ENCODE measurements around the gene CUL3. TPM values are rescaled to one million over a fixed set of nuclear protein-coding genes. Genes with fewer than 3 reads are reported as not detected.
"Not testable (repeated sequence)": the region's sequence is repeated elsewhere in the genome, so short reads cannot be mapped to it uniquely, and the experiment has no call there.

The CUL3 gene
- total and polyA plus RNA-seq, 2 experiments from 2014 or later: 66.4 to 79.0 TPM

GRCh38 chr2:224611938-224612337 lies 26.8 kb upstream of the CUL3 start:
- no peaks in the 10 kb centered on the region for H4K20me1 ChIP-seq (ENCODE audit: insufficient read depth, poor library complexity, severe bottlenecking)

GRCh38 chr2:224608104-224608503 lies 22.9 kb upstream of the CUL3 start:
- H3K4me2 ChIP-seq: no peak overlapping the region
- H3K9me3 ChIP-seq (ENCODE audit: low read depth): no peaks in the 10 kb centered on the region
- no peaks in the 10 kb centered on the region for H3K9me2 ChIP-seq (replicated peaks; ENCODE audit: insufficient read depth)
- no peak overlapping the region for H3K27ac ChIP-seq
- H2AFZ ChIP-seq: no peak overlapping the region
- H3K79me2 ChIP-seq: no peaks in the 10 kb centered on the region
- H3K36me3 ChIP-seq (replicated peaks; ENCODE audit: insufficient read depth, low read depth): no peaks in the 10 kb centered on the region
- H4K20me1 ChIP-seq (ENCODE audit: insufficient read depth, poor library complexity, severe bottlenecking): no peaks in the 10 kb centered on the region
- 57% methylated on average over 3 of the region's 3 CpGs for WGBS (ENCODE audit: low lambda C conversion rate, missing lambda C conversion rate)
- no peaks in the 10 kb centered on the region for H3K4me1 ChIP-seq (ENCODE audit: insufficient read depth)
- H3K4me3 ChIP-seq: no peak overlapping the region
- TF ChIP-seq EZH2 (IDR thresholded peaks at IDR 0.05; ENCODE audit: borderline replicate concordance) (no peak), EZH2phosphoT487 (IDR thresholded peaks at IDR 0.05; ENCODE audit: low read depth, severe bottlenecking, unreplicated experiment) (no peak)
- TF ChIP-seq, protein P1, sequence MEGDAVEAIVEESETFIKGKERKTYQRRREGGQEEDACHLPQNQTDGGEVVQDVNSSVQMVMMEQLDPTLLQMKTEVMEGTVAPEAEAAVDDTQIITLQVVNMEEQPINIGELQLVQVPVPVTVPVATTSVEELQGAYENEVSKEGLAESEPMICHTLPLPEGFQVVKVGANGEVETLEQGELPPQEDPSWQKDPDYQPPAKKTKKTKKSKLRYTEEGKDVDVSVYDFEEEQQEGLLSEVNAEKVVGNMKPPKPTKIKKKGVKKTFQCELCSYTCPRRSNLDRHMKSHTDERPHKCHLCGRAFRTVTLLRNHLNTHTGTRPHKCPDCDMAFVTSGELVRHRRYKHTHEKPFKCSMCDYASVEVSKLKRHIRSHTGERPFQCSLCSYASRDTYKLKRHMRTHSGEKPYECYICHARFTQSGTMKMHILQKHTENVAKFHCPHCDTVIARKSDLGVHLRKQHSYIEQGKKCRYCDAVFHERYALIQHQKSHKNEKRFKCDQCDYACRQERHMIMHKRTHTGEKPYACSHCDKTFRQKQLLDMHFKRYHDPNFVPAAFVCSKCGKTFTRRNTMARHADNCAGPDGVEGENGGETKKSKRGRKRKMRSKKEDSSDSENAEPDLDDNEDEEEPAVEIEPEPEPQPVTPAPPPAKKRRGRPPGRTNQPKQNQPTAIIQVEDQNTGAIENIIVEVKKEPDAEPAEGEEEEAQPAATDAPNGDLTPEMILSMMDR (IDR thresholded peaks at IDR 0.05; ENCODE audit: poor library complexity): no peak
- H3K27me3 ChIP-seq: no peaks in the 10 kb centered on the region
- DNase-seq (ENCODE audit: low spot score): no peak

More at GRCh38 chr2:224611938-224612337, 26.8 kb upstream of the CUL3 start:
- DNase-seq (ENCODE audit: low spot score): no peak
- H3K79me2 ChIP-seq: no peaks in the 10 kb centered on the region
- no peaks in the 10 kb centered on the region for H3K9me3 ChIP-seq (ENCODE audit: low read depth)
- H3K4me2 ChIP-seq: no peak overlapping the region
- H3K27ac ChIP-seq: peak overlapping the region; percentile 51
- H3K36me3 ChIP-seq (replicated peaks; ENCODE audit: insufficient read depth, low read depth): no peaks in the 10 kb centered on the region
- H3K9me2 ChIP-seq (replicated peaks; ENCODE audit: insufficient read depth): no peaks in the 10 kb centered on the region
- 64% methylated on average over 3 of the region's 3 CpGs for WGBS (ENCODE audit: low lambda C conversion rate, missing lambda C conversion rate)
- no peaks in the 10 kb centered on the region for H3K27me3 ChIP-seq
- H3K4me3 ChIP-seq: no peak overlapping the region
- H2AFZ ChIP-seq: no peak overlapping the region
- peaks cover 3% of the 10 kb centered on the region for H3K4me1 ChIP-seq (ENCODE audit: insufficient read depth)
- TF ChIP-seq, protein P1 (IDR thresholded peaks at IDR 0.05; ENCODE audit: poor library complexity): no peak
- no peak for TF ChIP-seq EZH2 (IDR thresholded peaks at IDR 0.05; ENCODE audit: borderline replicate concordance)
- no peak for TF ChIP-seq EZH2phosphoT487 (IDR thresholded peaks at IDR 0.05; ENCODE audit: low read depth, severe bottlenecking, unreplicated experiment)

GRCh38 chr2:224603746-224604500 lies 18.8 kb upstream of the CUL3 start:
- not testable (repeated sequence) for DNase-seq (ENCODE audit: low spot score); H3K27ac ChIP-seq; H3K4me3 ChIP-seq; H3K36me3 ChIP-seq (replicated peaks; ENCODE audit: insufficient read depth, low read depth); H3K4me2 ChIP-seq; H4K20me1 ChIP-seq (ENCODE audit: insufficient read depth, poor library complexity, severe bottlenecking); H3K27me3 ChIP-seq; H2AFZ ChIP-seq; H3K79me2 ChIP-seq; H3K9me3 ChIP-seq (ENCODE audit: low read depth); H3K4me1 ChIP-seq (ENCODE audit: insufficient read depth); H3K9me2 ChIP-seq (replicated peaks; ENCODE audit: insufficient read depth)
- 96% methylated on average over 32 of the region's 42 CpGs for WGBS (ENCODE audit: low lambda C conversion rate, missing lambda C conversion rate)

DNA sequence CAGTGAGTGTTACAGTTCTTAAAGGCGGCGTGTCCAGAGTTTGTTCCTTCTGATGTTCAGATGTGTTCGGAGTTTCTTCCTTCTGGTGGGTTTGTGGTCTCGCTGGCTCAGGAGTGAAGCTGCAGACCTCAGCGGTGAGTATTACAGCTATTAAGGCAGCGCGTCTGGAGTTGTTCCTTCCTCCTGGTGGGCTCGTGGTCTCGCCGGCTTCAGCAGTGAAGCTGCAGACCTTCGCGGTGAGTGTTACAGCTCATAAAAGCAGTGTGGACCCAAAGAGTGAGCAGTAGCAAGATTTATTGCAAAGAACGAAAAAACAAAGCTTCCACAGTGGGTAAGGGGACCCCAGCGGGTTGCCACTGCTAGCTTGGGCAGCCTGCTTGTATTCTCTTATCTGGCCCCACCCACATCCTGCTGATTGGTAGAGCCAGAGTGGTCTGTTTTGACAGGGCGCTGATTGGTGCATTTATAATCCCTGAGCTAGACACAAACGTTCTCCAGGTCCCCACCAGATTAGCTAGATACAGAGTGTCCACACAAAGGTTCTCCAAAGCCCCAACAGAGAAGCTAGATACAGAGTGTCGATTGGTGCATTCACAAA lies 17.7 kb upstream of the CUL3 start:
- H3K27me3 ChIP-seq; H3K9me2 ChIP-seq (replicated peaks; ENCODE audit: insufficient read depth); H3K9me3 ChIP-seq (ENCODE audit: low read depth); H3K79me2 ChIP-seq; H2AFZ ChIP-seq; H4K20me1 ChIP-seq (ENCODE audit: insufficient read depth, poor library complexity, severe bottlenecking); H3K4me2 ChIP-seq; H3K36me3 ChIP-seq (replicated peaks; ENCODE audit: insufficient read depth, low read depth); H3K27ac ChIP-seq; DNase-seq (ENCODE audit: low spot score); H3K4me3 ChIP-seq; H3K4me1 ChIP-seq (ENCODE audit: insufficient read depth): not testable (repeated sequence)
- WGBS (ENCODE audit: low lambda C conversion rate, missing lambda C conversion rate): 90% methylated on average over 17 of the region's 17 CpGs

Data from hepatocyte (in vitro differentiated cells).